NCI-H1105 treated with DMSO at 0.1 percent for 48 hours (cell line): ENCODE results near the gene ACER2.
A peak's percentile ranks its signal among the peaks of the same experiment; 100 is the strongest.
"Not testable (repeated sequence)": the region's sequence is repeated elsewhere in the genome, so short reads cannot be mapped to it uniquely, and the experiment has no call there.

Experiments used
- DNase-seq: peaks from one replicate; lab custom pipeline; 2025; lab: John Stamatoyannopoulos, UW

ACER2 gene

GRCh38 chr9:19408693-19409400, at the start of gene ACER2:
Gene ACER2 (plus strand): TSS chr9:19409009. CDS start chr9:19409085, 76 bp downstream.
- peak; percentile 67 for DNase-seq

GRCh38 chr9:19369107-19369506, 39.7 kb upstream of the ACER2 start:
- no peak for DNase-seq

- no peak for DNase-seq
These were observed 36.9 kb upstream of the ACER2 start for GRCh38 chr9:19371942-19372341.

GRCh38 chr9:19372567-19372966, 36.2 kb upstream of the ACER2 start:
- no peak for DNase-seq

GRCh38 chr9:19373527-19373926, 35.3 kb upstream of the ACER2 start:
- no peak for DNase-seq

- DNase-seq, result no peak
These were observed 33.3 kb upstream of the ACER2 start for GRCh38 chr9:19375538-19375937.

- DNase-seq, result no peak
These were observed 31.9 kb upstream of the ACER2 start for GRCh38 chr9:19376931-19377330.

GRCh38 chr9:19378164-19378563, 30.6 kb upstream of the ACER2 start:
- DNase-seq, result no peak

GRCh38 chr9:19378647-19379046, 30.2 kb upstream of the ACER2 start:
- DNase-seq, result no peak

GRCh38 chr9:19379283-19379682, 29.5 kb upstream of the ACER2 start:
- no peak for DNase-seq

GRCh38 chr9:19379697-19380046, 29.1 kb upstream of the ACER2 start:
- DNase-seq, result no peak

GRCh38 chr9:19380826-19381075, 28.1 kb upstream of the ACER2 start:
- no peak for DNase-seq

GRCh38 chr9:19381656-19382055, 27.2 kb upstream of the ACER2 start:
- no peak for DNase-seq

GRCh38 chr9:19385212-19385611, 23.6 kb upstream of the ACER2 start:
- DNase-seq, result not testable (repeated sequence)

- no peak for DNase-seq
These were observed 22.9 kb upstream of the ACER2 start for GRCh38 chr9:19385786-19386501.

GRCh38 chr9:19386502-19387044, 22.2 kb upstream of the ACER2 start:
- DNase-seq, result no peak

GRCh38 chr9:19387317-19387716, 21.5 kb upstream of the ACER2 start:
- DNase-seq, result no peak

GRCh38 chr9:19389539-19389938, 19.3 kb upstream of the ACER2 start:
- not testable (repeated sequence) for DNase-seq

- DNase-seq, result no peak
These were observed 11.0 kb upstream of the ACER2 start for GRCh38 chr9:19397845-19398244.

- DNase-seq, result not testable (repeated sequence)
These were observed 5.6 kb upstream of the ACER2 start for GRCh38 chr9:19403231-19403630.

- DNase-seq, result no peak
These were observed 4.3 kb upstream of the ACER2 start for GRCh38 chr9:19404283-19405075.

- no peak for DNase-seq
These were observed 3.0 kb upstream of the ACER2 start for GRCh38 chr9:19405771-19406170.

- no peak for DNase-seq
These were observed 505 bp upstream of the ACER2 start for GRCh38 chr9:19408316-19408692.
